ENCODE data around the gene GTPBP4. TPM values are rescaled to one million over a fixed set of nuclear protein-coding genes. Genes with fewer than 3 reads are reported as not detected.
A peak's percentile ranks its signal among the peaks of the same experiment; 100 is the strongest.

GTPBP4 gene
- total and polyA plus RNA-seq, 10 donors, result 16.6 to 48.6 (median 31.2) TPM

DNA sequence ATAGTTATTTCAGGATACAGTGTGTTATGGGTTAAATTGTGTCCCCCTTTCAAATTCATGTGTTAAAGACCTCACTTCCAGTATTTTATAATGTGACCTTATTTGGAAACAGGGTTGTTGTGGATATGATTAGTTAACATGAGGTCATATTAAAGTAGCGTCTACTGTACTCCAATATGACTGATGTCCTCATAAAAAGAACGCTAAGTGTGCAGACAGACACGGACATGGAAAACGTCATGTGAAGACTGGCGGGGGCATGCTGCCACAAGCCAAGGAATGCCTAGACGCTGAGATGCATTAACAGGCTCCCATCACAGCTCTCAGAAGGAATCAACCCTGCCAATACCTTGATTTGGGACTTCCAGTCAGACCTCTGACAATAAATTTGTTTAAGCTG is 66.5 kb downstream of the GTPBP4 start:
- no peaks in the 10 kb centered on the region for H3K27me3 ChIP-seq (replicated peaks in 1 of 7)
- DNase-seq, result no peak
- peaks cover 0 to 57% (median 26%) of the 10 kb centered on the region in 6 donors for H3K36me3 ChIP-seq
- peak overlapping the region in 7 of 8 donors; percentile 99 to 100 (median 100) for H3K27ac ChIP-seq
- H3K9me3 ChIP-seq, result no peaks in the 10 kb centered on the region
- TF ChIP-seq POLR2A (IDR thresholded peaks at IDR 0.05) (no peak), POLR2AphosphoS5 (IDR thresholded peaks at IDR 0.05) (no peak)
- TF ChIP-seq, protein P1, sequence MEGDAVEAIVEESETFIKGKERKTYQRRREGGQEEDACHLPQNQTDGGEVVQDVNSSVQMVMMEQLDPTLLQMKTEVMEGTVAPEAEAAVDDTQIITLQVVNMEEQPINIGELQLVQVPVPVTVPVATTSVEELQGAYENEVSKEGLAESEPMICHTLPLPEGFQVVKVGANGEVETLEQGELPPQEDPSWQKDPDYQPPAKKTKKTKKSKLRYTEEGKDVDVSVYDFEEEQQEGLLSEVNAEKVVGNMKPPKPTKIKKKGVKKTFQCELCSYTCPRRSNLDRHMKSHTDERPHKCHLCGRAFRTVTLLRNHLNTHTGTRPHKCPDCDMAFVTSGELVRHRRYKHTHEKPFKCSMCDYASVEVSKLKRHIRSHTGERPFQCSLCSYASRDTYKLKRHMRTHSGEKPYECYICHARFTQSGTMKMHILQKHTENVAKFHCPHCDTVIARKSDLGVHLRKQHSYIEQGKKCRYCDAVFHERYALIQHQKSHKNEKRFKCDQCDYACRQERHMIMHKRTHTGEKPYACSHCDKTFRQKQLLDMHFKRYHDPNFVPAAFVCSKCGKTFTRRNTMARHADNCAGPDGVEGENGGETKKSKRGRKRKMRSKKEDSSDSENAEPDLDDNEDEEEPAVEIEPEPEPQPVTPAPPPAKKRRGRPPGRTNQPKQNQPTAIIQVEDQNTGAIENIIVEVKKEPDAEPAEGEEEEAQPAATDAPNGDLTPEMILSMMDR (IDR thresholded peaks at IDR 0.05 in 8 of 11, conservative IDR thresholded peaks at IDR 0.05 in 3 of 11), result no peak
- intact Hi-C loops (cut with DNase I; ENCODE audit: low total_unique reads), result loop anchor here (5.0 kb wide), 1 partner anchor 122 kb away; the partner anchor contains the start of gene LARP4B
- 70 to 77% (median 74%) methylated on average over 6 of the region's 6 CpGs for WGBS, 5 donors
- peak overlapping the region in 6 of 8 donors; percentile 88 to 99 (median 95) for H3K4me3 ChIP-seq
- peaks cover 60 to 90% (median 78%) of the 10 kb centered on the region in 6 donors for H3K4me1 ChIP-seq

DNA sequence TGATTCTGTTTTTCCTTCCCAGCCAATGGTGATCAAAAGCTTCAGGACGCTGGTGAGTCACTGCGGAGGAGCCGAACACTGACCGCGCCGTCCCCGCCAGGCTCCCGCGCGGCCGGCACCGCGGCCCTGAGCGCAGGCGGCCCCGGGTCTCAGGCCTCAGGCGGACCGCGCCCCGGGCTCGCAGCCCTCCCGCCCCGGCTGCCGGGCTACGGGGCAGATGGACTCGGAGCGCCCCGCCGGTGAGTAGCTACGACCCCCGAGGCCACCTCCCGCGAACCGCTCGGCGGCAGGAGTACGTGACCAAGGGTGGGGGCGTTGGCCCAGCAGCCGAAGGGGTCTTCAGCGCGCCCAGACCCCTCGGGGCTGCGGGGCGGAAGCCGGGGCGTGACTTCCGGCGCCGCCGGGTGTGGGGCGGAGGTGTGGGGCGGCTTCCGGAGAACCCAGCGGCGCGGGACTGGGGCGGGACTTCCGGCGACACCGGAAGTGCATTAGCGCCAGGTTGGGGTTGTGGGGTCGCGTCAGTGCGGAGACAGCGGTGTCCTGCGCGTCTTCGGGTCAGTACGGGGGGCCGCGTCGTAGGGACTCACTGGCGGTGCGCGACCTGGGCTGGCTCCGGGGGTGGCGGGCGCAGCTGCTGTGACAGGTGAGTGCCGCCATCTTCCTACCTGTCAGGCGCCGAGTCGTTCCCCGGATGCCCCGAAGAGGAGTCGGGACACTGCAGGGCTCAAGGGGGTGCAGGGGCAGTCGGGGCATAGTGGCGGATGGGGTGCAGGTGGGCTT is 68.3 kb downstream of the GTPBP4 start, which contains the start of gene WDR37:
WDR37 (plus strand) TSS at position 60 of the 780 bp plus-strand sequence. CDS start 15,771 bp downstream, outside the sequence.
- TF ChIP-seq, protein P1 (IDR thresholded peaks at IDR 0.05 in 8 of 11, conservative IDR thresholded peaks at IDR 0.05 in 3 of 11), result no peak
- TF ChIP-seq POLR2AphosphoS5 (IDR thresholded peaks at IDR 0.05), result peak; percentile 91 to 97 (median 92)
- TF ChIP-seq POLR2A (IDR thresholded peaks at IDR 0.05), result peak in 1 of 3 donors; percentile 47
- Histone ChIP-seq H3K4me3 (peak within 1 kb of the TSS; percentile 88 to 99 (median 95)), H3K27me3 (replicated peaks in 1 of 7) (no peaks in the 10 kb centered on the region), H3K4me1 (peaks cover 51 to 90% (median 77%) of the 10 kb centered on the region in 6 donors), H3K27ac (peak within 1 kb of the TSS; percentile 96 to 100 (median 100)), H3K9me3 (no peaks in the 10 kb centered on the region), H3K36me3 (peaks cover 0 to 50% (median 24%) of the 10 kb centered on the region in 6 donors)
- DNase-seq, result peak; percentile 97
- WGBS, 5 donors, result 0 to 1% (median 0%) methylated on average over 18 to 87 of the region's 87 CpGs
- intact Hi-C loops (cut with DNase I; ENCODE audit: low total_unique reads), result loop anchor here (5.0 kb wide), 1 partner anchor 124 kb away; the partner anchor contains the start of gene LARP4B

DNA sequence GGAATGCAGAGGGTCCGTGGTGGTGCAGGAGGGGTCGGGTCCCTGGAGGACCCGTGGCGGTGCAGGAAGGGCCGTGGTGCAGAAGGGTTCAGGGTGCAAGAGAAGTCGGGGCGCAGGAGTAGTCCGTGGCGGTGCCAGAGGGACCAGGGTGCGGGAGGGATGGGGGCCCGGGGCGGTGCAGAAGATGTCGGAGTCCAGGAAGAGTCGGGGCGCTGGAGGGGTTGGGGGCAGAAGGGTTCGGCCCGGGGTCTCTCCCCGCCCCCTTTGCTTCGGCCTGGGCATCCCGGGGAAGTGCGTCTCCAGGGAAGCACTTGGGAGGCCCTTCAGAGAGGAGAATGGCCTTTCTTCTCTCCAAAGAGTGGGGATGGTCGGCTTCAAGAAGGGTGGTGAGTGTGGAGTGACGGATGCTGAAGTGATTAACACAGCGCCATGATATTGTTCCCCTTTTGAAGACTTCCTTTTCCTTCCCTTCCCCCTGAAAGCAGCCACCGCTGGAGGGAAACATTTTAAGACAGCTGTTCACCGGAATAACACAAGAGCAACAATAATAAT is 68.9 kb downstream of the GTPBP4 start:
- H3K9me3 ChIP-seq, result no peaks in the 10 kb centered on the region
- H3K27ac ChIP-seq, result peak overlapping the region; percentile 96 to 100 (median 100)
- H3K27me3 ChIP-seq (replicated peaks in 1 of 7), result no peaks in the 10 kb centered on the region
- WGBS, 5 donors, result 1 to 2% (median 1%) methylated on average over 22 to 26 of the region's 26 CpGs
- peaks cover 0 to 43% (median 22%) of the 10 kb centered on the region in 6 donors for H3K36me3 ChIP-seq
- intact Hi-C loops (cut with DNase I; ENCODE audit: low total_unique reads), result loop anchor here (5.0 kb wide), 1 partner anchor 125 kb away; the partner anchor contains the start of gene LARP4B
- no peak for DNase-seq
- H3K4me3 ChIP-seq, result peak overlapping the region; percentile 88 to 99 (median 95)
- H3K4me1 ChIP-seq, result peaks cover 53 to 90% (median 79%) of the 10 kb centered on the region in 6 donors
- no peak for TF ChIP-seq POLR2AphosphoS5 (IDR thresholded peaks at IDR 0.05)
- no peak for TF ChIP-seq POLR2A (IDR thresholded peaks at IDR 0.05)
- TF ChIP-seq, protein P1 (IDR thresholded peaks at IDR 0.05 in 8 of 11, conservative IDR thresholded peaks at IDR 0.05 in 3 of 11), result no peak

Measured in spleen (tissue), 11 donors.